ENCODE measurements around the gene PDCD1LG2.

DNA sequence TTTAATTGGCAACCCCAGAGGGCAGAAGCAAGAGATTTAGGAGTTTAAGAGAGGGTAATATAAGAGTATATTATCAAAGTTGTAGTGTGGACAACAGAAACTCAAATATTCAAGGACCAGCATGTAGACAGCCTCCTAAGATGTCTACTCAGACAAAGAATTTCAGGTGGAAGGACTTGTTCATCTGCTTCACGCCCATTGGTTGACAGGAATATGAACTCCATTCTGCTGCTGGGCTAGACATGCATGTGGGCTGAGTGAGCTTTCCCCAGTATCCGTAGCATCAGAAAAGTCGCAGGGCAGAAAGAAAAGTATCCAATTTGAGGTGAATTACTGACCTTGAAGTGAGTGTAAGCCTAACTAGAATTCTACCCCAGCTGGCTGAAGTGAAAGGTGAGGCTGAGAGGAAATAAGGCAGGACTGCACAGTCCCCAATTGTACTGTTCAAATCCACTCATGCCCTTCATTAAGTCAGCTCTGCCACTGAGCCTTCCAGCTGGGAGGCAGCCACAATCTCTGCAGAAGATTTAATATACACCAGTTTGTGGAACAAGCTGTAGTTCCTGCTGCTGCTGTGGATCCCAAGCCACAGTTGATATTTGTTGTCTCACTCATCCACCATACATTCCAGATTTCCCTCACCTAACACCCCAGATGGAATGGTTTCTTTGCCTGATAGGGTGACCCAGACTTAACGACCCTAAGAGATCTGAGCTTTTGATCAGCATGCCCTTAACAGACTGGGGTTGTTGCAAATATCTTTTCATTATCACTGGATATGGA is 41.2 kb downstream of the PDCD1LG2 start:
- TF ChIP-seq CTCF (IDR thresholded peaks at IDR 0.05) (no peak), POLR2A (IDR thresholded peaks at IDR 0.05) (no peak)

Measured in thyroid gland (tissue), 4 donors.